ENCODE data around the gene AP5Z1. TPM values are rescaled to one million over a fixed set of nuclear protein-coding genes. Genes with fewer than 3 reads are reported as not detected.

AP5Z1 gene
- total RNA-seq, 1 experiment from 2014 or later: 38.3 TPM

GRCh38 chr7:4760952-4761351 lies 14.5 kb upstream of the AP5Z1 start:
- H3K27me3 Mint-ChIP-seq (ENCODE audit: low read depth): no peaks in the 10 kb centered on the region
- Histone ChIP-seq H2BK20ac (ENCODE audit: low read depth, low read length, poor library complexity, severe bottlenecking) (no peak overlapping the region), H3K4me2 (ENCODE audit: insufficient read depth, insufficient read length, low read length) (no peak overlapping the region), H2BK15ac (ENCODE audit: low read depth, low read length) (no peak overlapping the region), H3K56ac (ENCODE audit: insufficient read length, low read depth, low read length) (no peak overlapping the region), H3K14ac (ENCODE audit: insufficient read depth, low read length) (no peak overlapping the region), H2BK120ac (ENCODE audit: low read depth, low read length, poor library complexity, severe bottlenecking) (no peak overlapping the region), H3K4me1 (ENCODE audit: insufficient read depth, low read length) (no peaks in the 10 kb centered on the region), H3K9ac (ENCODE audit: extremely low read depth, insufficient read length, low read length) (no peak overlapping the region), H3K9me3 (ENCODE audit: control insufficient read depth, low read depth, low read length) (no peaks in the 10 kb centered on the region), H4K20me1 (ENCODE audit: control insufficient read depth, insufficient read depth, insufficient read length) (no peaks in the 10 kb centered on the region), H2BK5ac (ENCODE audit: insufficient read length, low read length) (no peak overlapping the region), H4K8ac (replicated peaks; ENCODE audit: insufficient read length, low read depth, low read length) (no peak overlapping the region), H3K23me2 (ENCODE audit: insufficient read length, low read depth, low read length, poor library complexity, severe bottlenecking) (no peaks in the 10 kb centered on the region), H3K27ac (ENCODE audit: insufficient read length, low read depth, low read length) (no peak overlapping the region), H2AFZ (ENCODE audit: low read length) (no peak overlapping the region), H3T11ph (ENCODE audit: low read length) (no peak overlapping the region), H2AK5ac (ENCODE audit: insufficient read length, low read length) (no peak overlapping the region), H3K79me2 (ENCODE audit: insufficient read depth, low read length) (no peaks in the 10 kb centered on the region), H3K4ac (ENCODE audit: low read depth, low read length) (no peak overlapping the region), H3K23ac (ENCODE audit: insufficient read length, low read depth, low read length) (no peak overlapping the region), H4K91ac (ENCODE audit: insufficient read length, low read depth, low read length) (no peak overlapping the region), H3K27me3 (ENCODE audit: insufficient read depth, low read length) (no peaks in the 10 kb centered on the region), H3K79me1 (ENCODE audit: insufficient read depth, low read depth, low read length, poor library complexity, severe bottlenecking) (no peaks in the 10 kb centered on the region), H2BK12ac (ENCODE audit: insufficient read length, low read depth, low read length) (no peak overlapping the region), H3K18ac (ENCODE audit: insufficient read length, low read depth, low read length) (no peak overlapping the region), H4K5ac (ENCODE audit: insufficient read length, low read depth, low read length) (no peak overlapping the region)
- no CpG with 5 or more reads among the region's 26 CpGs for WGBS (ENCODE audit: extremely low coverage, insufficient read length, low lambda C conversion rate)
- H3K4me3 Mint-ChIP-seq: no peak overlapping the region
- H3K9me3 Mint-ChIP-seq: no peaks in the 10 kb centered on the region
- TF ChIP-seq CTCF (conservative IDR thresholded peaks at IDR 0.05): no peak
- no peak overlapping the region for H3K27ac Mint-ChIP-seq
- no peak for DNase-seq
- H3K4me1 Mint-ChIP-seq: no peaks in the 10 kb centered on the region
- peaks cover 9 to 11% (median 10%) of the 10 kb centered on the region in 3 experiments; a peak in 6 of 7 replicates for H3K36me3 Mint-ChIP-seq (ENCODE audit: insufficient read depth in 1 of 3, low read depth in 3 of 3)

All from H9 (cell line).